NCI-H2196 (cell line): ENCODE results near the gene RSPO1.

Experiments used
- DNase-seq: peaks from one replicate; lab custom pipeline; 2025; ENCODE audit not compliant: unreplicated experiment; lab: John Stamatoyannopoulos, UW

Gene RSPO1

GRCh38 chr1:37574834-37575480, 59.7 kb downstream of the RSPO1 start:
- no peak for DNase-seq

GRCh38 chr1:37570528-37571334, 64.0 kb downstream of the RSPO1 start:
- no peak for DNase-seq

- DNase-seq, result no peak
Measured at GRCh38 chr1:37567023-37567422, 67.7 kb downstream of the RSPO1 start.

GRCh38 chr1:37564892-37565291, 69.8 kb downstream of the RSPO1 start:
- no peak for DNase-seq

GRCh38 chr1:37562984-37563383, 71.7 kb downstream of the RSPO1 start:
- no peak for DNase-seq
